22Rv1 (cell line): ENCODE results near the gene SLC46A1.
"Not testable (repeated sequence)": the region's sequence is repeated elsewhere in the genome, so short reads cannot be mapped to it uniquely, and the experiment has no call there.

Source experiments
- H3K27ac ChIP-seq: fragments of 450-650 bp; 2 replicates; pipeline ENCODE4 v1.5.1; 2017
- ZFX ChIP-seq: fragments of 450-650 bp; IDR thresholded peaks from 2 replicates; pipeline ENCODE4 v1.6.1; 2017; ENCODE audit warnings: antibody characterized with exemption, borderline replicate concordance
- TF ChIP-seq, protein P1 (sequence below): fragments of 450-650 bp; IDR thresholded peaks from 2 replicates; pipeline ENCODE4 v1.5.1; 2017; ENCODE audit warnings: mild to moderate bottlenecking

The SLC46A1 gene

GRCh38 chr17:28405632-28406472 is at the start of gene SLC46A1:
TSS of gene SLC46A1 (minus strand) at chr17:28406212. CDS start at chr17:28406114, 98 bp downstream.
- H3K27ac ChIP-seq: peak within 1 kb of the TSS; percentile 66
- TF ChIP-seq, protein P1, sequence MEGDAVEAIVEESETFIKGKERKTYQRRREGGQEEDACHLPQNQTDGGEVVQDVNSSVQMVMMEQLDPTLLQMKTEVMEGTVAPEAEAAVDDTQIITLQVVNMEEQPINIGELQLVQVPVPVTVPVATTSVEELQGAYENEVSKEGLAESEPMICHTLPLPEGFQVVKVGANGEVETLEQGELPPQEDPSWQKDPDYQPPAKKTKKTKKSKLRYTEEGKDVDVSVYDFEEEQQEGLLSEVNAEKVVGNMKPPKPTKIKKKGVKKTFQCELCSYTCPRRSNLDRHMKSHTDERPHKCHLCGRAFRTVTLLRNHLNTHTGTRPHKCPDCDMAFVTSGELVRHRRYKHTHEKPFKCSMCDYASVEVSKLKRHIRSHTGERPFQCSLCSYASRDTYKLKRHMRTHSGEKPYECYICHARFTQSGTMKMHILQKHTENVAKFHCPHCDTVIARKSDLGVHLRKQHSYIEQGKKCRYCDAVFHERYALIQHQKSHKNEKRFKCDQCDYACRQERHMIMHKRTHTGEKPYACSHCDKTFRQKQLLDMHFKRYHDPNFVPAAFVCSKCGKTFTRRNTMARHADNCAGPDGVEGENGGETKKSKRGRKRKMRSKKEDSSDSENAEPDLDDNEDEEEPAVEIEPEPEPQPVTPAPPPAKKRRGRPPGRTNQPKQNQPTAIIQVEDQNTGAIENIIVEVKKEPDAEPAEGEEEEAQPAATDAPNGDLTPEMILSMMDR: no peak
- TF ChIP-seq ZFX: no peak

GRCh38 chr17:28449859-28450258 is 43.8 kb upstream of the SLC46A1 start:
- TF ChIP-seq, protein P1: no peak
- no peak for TF ChIP-seq ZFX
- no peak overlapping the region for H3K27ac ChIP-seq

DNA sequence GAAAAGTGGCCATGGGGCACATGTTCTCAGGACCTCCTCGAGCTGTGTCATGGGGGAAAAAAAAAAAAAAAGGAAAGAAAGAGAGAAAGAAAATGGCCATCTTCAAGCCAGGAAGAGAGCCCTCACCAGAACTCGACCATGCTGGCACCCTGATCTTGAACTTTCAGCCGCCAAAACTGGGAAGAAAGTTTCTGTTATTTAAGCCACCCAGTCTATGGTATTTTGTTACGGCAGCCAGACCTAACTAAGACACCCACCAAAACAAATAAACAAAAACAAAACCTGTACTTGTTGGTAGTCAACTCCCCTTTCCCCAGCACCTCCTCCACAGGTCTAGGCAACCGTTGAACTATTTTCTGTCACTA is 41.4 kb upstream of the SLC46A1 start:
- no peak overlapping the region for H3K27ac ChIP-seq
- TF ChIP-seq, protein P1: no peak
- TF ChIP-seq ZFX: no peak

DNA sequence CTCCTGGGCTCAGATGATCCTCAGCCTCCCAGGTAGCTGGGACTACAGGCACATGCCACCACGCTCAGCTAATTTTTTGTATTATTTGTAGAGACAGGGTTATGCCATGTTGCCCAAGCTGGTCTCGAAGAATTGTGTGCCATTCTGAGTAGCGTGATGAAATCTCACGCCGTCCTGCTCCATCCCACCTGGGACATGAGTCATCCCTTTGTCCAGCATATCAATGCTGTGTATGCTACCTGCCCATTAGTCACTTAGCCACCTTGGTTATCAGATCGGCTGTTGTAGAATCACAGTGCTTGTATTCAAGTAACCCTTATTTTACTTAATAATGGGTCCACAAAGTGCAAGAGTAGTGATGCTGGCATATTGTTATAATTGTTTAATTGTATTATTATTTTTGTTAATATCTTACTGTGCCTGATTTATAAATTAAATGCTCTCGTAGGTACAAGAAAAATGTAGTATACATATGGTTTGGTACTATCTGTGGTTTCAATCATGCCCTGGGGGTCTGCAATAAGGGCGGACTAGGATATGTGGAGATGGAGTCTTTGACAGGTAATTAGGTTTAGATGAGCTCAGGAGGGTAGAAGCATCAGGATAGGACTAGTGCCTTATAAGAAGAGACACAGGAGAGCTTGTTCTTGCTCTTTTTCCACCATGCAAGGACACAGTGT is 40.8 kb upstream of the SLC46A1 start:
- H3K27ac ChIP-seq: no peak overlapping the region
- no peak for TF ChIP-seq ZFX
- TF ChIP-seq, protein P1: no peak

DNA sequence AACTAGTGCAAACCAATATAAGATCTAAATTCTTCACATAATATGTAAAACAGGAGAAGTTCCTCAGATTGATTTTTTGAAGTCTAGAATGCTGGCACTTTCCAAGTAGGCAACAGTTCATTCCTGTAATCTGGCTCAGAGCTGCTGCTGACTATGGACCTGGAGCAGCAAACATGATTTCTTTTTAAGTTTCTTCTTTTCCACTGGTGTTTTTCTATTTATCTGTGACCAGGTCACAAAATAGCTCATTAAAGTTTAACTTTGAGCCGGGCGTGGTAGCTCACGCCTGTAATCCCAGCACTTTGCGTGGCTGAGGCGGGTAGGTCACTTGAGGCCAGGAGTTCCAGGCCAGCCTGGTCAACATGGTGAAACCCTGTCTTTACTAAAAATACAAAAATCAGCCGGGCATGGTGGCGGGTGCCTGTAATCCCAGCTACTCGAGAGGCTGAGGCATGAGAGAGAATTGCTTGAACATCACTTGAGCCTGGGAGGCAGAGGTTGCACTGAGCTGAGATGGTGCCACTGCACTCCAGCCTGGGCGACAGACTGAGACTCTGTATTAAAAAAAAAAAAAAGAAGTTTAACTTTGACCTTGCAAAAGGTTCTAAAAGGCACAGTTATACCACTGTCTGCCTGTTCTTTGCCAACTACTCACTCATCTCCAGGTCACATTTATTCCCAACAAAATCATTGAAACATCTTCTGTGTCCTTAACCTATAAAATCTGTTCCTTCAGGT is 38.1 kb upstream of the SLC46A1 start:
- TF ChIP-seq ZFX: no peak
- TF ChIP-seq, protein P1: no peak
- no peak overlapping the region for H3K27ac ChIP-seq

DNA sequence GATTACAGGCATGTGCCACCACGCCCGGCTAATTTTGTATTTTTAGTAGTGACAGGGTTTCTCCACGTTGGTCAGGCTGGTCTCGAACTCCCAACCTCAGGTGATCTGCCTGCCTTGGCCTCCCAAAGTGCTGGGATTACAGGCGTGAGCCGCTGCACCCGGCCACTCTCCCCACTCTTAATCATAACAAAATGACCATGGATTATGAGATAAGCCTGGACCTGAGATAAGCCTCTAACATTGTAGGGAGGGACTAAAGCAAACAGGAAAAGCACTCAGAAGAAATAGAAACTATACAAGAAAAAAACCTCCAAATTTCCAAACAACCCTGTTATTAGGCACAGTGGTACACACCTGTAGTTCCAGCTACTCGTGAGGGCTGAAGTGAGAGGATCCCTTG is 28.3 kb upstream of the SLC46A1 start:
- H3K27ac ChIP-seq: not testable (repeated sequence)

DNA sequence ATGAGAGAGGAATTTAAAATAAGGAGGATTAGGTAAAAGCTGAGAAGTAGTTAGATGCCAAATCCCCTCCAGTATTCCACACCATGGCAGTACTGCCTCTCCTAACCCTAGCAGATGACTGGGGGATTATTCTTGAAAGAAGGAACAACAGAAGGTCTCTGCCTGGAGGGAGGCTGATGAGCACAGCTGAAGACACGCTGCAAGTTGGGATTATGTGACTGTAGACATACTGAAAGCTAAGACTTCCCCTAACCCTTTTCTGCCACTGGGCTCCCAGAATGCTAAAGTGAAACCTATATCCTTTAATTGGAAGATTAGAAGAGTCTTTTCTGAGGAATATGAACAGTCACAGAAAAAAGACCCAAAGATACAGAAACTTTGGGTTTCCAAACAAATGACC is 27.7 kb upstream of the SLC46A1 start:
- no peak for TF ChIP-seq ZFX
- TF ChIP-seq, protein P1: no peak
- H3K27ac ChIP-seq: no peak overlapping the region

DNA sequence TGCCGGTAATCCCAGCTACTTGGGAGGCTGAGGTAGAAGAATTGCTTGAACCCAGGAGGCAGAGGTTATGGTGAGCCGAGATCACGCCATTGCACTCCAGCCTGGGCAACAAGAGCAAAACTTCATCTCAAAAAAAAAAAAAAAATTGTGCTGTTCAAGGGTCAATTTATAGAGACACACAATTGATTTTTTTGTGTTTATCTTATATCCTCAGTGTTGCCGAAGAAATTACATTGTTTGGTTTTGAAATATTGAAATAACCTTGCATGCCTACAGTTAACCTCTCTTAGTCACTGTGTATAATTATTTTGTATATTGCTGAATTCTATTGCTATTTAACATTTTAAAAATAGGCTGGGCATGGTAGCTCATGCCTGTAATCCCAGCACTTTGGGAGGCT is 22.0 kb upstream of the SLC46A1 start:
- not testable (repeated sequence) for H3K27ac ChIP-seq
